Kasumi-1 (cell line): ENCODE data around the gene GPX5.

Experiments
- DNase-seq, 2 experiments: peaks; one replicate each; lab custom pipeline; 2025; lab: John Stamatoyannopoulos, UW

Gene GPX5

GRCh38 chr6:28558629-28559028 is 32.9 kb downstream of the GPX5 start:
- DNase-seq = no peak

- DNase-seq = no peak
Observed at GRCh38 chr6:28563430-28564095, 37.9 kb downstream of the GPX5 start.

GRCh38 chr6:28565823-28566526 is 40.3 kb downstream of the GPX5 start:
- DNase-seq = no peak

- no peak for DNase-seq
Observed at GRCh38 chr6:28566527-28567252, 41.0 kb downstream of the GPX5 start.

GRCh38 chr6:28567506-28567905 is 41.8 kb downstream of the GPX5 start:
- DNase-seq = no peak

- no peak for DNase-seq
Observed at GRCh38 chr6:28568515-28569108, 42.9 kb downstream of the GPX5 start.

- no peak for DNase-seq
Observed at GRCh38 chr6:28569748-28570147, 44.1 kb downstream of the GPX5 start.

- peak; percentile 41 to 43 for DNase-seq
Observed at GRCh38 chr6:28580475-28580874, 54.8 kb downstream of the GPX5 start.

- DNase-seq = no peak
Observed at GRCh38 chr6:28583463-28583862, 57.8 kb downstream of the GPX5 start.
